BLaER1 (cell line): ENCODE data around the gene ADAM23.

Experiments used
- H3K27ac ChIP-seq: shearing (Covaris generic); formaldehyde crosslinking; 2 replicates; pipeline ENCODE4 v1.8.1; 2022
- H3K27me3 ChIP-seq: shearing (Covaris generic); formaldehyde crosslinking; 2 replicates; pipeline ENCODE4 v1.8.1; 2022
- H3K36me3 ChIP-seq: shearing (Covaris generic); formaldehyde crosslinking; 2 replicates; pipeline ENCODE4 v1.8.1; 2022
- H3K4me1 ChIP-seq: shearing (Covaris generic); formaldehyde crosslinking; 2 replicates; pipeline ENCODE4 v1.8.1; 2022
- H3K4me2 ChIP-seq: shearing (Covaris generic); formaldehyde crosslinking; 2 replicates; pipeline ENCODE4 v1.8.1; 2022
- H3K4me3 ChIP-seq: shearing (Covaris generic); formaldehyde crosslinking; 2 replicates; pipeline ENCODE4 v1.8.1; 2022
- H3K9ac ChIP-seq: shearing (Covaris generic); formaldehyde crosslinking; 2 replicates; pipeline ENCODE4 v1.8.1; 2022
- H3K9me3 ChIP-seq: shearing (Covaris generic); formaldehyde crosslinking; 2 replicates; pipeline ENCODE4 v1.8.1; 2022
- H4K20me1 ChIP-seq: shearing (Covaris generic); formaldehyde crosslinking; 2 replicates; pipeline ENCODE4 v1.8.1; 2022
- Cebpa-rat ChIP-seq: shearing (Covaris generic); IDR thresholded peaks from 2 replicates; pipeline ENCODE4 v1.8.1; 2022

ADAM23 gene

DNA sequence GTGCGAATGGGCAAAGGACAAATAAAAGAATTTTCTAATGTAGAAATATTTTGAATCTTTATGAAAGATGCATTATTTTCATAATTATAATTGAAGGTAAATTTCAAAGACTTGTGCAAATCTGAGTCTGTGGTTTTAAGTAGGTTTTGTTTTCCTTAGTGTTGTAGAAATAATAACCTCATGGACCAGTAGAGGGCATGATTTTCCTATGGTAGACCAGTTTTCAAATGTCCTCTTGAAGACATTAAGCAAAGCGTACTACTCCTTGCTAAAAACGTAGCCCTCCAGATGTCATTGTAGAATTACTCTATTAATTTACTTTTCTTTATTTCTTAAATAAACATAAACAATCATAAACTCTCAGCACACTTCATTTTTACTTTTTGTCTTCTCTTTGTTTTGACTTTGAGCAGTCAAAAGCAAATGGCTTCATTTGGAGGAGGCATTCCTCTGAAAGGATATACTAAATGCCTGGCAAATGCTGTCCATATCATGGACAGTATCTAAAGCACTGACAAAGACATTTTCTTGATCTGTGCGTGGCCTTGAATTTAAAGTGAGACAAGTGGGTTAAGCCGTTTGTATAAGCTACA is 113.1 kb downstream of the ADAM23 start:
- Histone ChIP-seq H3K36me3 (no peaks in the 10 kb centered on the region), H3K27me3 (no peaks in the 10 kb centered on the region), H4K20me1 (no peaks in the 10 kb centered on the region), H3K4me2 (no peak overlapping the region), H3K27ac (no peak overlapping the region), H3K4me1 (peaks cover 10% of the 10 kb centered on the region; the same call in 1 of the 2 replicates), H3K9ac (no peak overlapping the region), H3K4me3 (no peak overlapping the region), H3K9me3 (no peaks in the 10 kb centered on the region)
- TF ChIP-seq Cebpa-rat: no peak

- TF ChIP-seq Cebpa-rat: no peak
- H3K4me1 ChIP-seq: peaks cover 10% of the 10 kb centered on the region; the same call in 1 of the 2 replicates
- H3K4me2 ChIP-seq: no peak overlapping the region
- H4K20me1 ChIP-seq: no peaks in the 10 kb centered on the region
- H3K36me3 ChIP-seq: no peaks in the 10 kb centered on the region
- no peak overlapping the region for H3K4me3 ChIP-seq
- H3K9ac ChIP-seq: no peak overlapping the region
- no peak overlapping the region for H3K27ac ChIP-seq
- no peaks in the 10 kb centered on the region for H3K9me3 ChIP-seq
- no peaks in the 10 kb centered on the region for H3K27me3 ChIP-seq
Observed at GRCh38 chr2:206557321-206557720, 114.0 kb downstream of the ADAM23 start.

GRCh38 chr2:206558492-206558891 is 115.2 kb downstream of the ADAM23 start:
- no peak overlapping the region for H3K9ac ChIP-seq
- peak overlapping the region; percentile 25 for H3K4me2 ChIP-seq
- peaks cover 10% of the 10 kb centered on the region; the same call in 1 of the 2 replicates for H3K4me1 ChIP-seq
- H3K9me3 ChIP-seq: no peaks in the 10 kb centered on the region
- H3K27me3 ChIP-seq: no peaks in the 10 kb centered on the region
- no peak for TF ChIP-seq Cebpa-rat
- no peak overlapping the region for H3K27ac ChIP-seq
- H3K36me3 ChIP-seq: no peaks in the 10 kb centered on the region
- H3K4me3 ChIP-seq: no peak overlapping the region
- H4K20me1 ChIP-seq: no peaks in the 10 kb centered on the region

DNA sequence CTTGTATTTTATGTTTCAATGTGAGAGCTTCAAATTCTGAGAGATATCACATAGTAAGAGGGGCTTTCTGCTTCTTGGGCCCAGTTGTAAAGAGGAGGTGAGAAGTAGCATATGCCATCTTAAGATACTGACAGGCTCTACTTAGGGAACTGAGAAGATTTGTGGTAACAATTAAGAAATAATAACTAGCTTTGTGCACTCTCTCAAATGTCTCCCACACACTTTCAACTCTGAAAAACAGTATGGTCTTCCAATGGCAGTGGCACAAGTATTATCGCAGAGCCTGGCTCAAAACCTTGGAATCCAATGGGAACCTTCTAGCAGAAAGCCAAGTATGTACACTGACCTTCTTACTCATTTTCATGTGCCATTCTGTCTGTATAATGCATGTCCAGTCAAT is 118.6 kb downstream of the ADAM23 start:
- no peaks in the 10 kb centered on the region for H3K9me3 ChIP-seq
- no peaks in the 10 kb centered on the region for H3K36me3 ChIP-seq
- no peak overlapping the region for H3K9ac ChIP-seq
- H3K4me1 ChIP-seq: peaks cover 10% of the 10 kb centered on the region; the same call in 1 of the 2 replicates
- H3K4me3 ChIP-seq: no peak overlapping the region
- no peak overlapping the region for H3K4me2 ChIP-seq
- no peaks in the 10 kb centered on the region for H4K20me1 ChIP-seq
- TF ChIP-seq Cebpa-rat: no peak
- no peak overlapping the region for H3K27ac ChIP-seq
- no peaks in the 10 kb centered on the region for H3K27me3 ChIP-seq

GRCh38 chr2:206562375-206562774 is 119.0 kb downstream of the ADAM23 start:
- Histone ChIP-seq H3K9me3 (no peaks in the 10 kb centered on the region), H3K4me3 (no peak overlapping the region), H3K27ac (no peak overlapping the region)

GRCh38 chr2:206563374-206563773 is 120.0 kb downstream of the ADAM23 start:
- no peaks in the 10 kb centered on the region for H3K27me3 ChIP-seq
- H3K27ac ChIP-seq: no peak overlapping the region
- peaks cover 7% of the 10 kb centered on the region; the same call in 1 of the 2 replicates for H3K4me1 ChIP-seq
- H3K36me3 ChIP-seq: no peaks in the 10 kb centered on the region
- no peak overlapping the region for H3K9ac ChIP-seq
- H3K4me2 ChIP-seq: no peak overlapping the region
- H3K4me3 ChIP-seq: no peak overlapping the region
- H4K20me1 ChIP-seq: no peaks in the 10 kb centered on the region
- no peaks in the 10 kb centered on the region for H3K9me3 ChIP-seq
- TF ChIP-seq Cebpa-rat: no peak

More at GRCh38 chr2:206562375-206562774, 119.0 kb downstream of the ADAM23 start:
- Histone ChIP-seq H3K4me2 (no peak overlapping the region), H4K20me1 (no peaks in the 10 kb centered on the region), H3K27me3 (no peaks in the 10 kb centered on the region), H3K4me1 (peaks cover 10% of the 10 kb centered on the region; the same call in 1 of the 2 replicates), H3K36me3 (no peaks in the 10 kb centered on the region), H3K9ac (no peak overlapping the region)
- no peak for TF ChIP-seq Cebpa-rat

DNA sequence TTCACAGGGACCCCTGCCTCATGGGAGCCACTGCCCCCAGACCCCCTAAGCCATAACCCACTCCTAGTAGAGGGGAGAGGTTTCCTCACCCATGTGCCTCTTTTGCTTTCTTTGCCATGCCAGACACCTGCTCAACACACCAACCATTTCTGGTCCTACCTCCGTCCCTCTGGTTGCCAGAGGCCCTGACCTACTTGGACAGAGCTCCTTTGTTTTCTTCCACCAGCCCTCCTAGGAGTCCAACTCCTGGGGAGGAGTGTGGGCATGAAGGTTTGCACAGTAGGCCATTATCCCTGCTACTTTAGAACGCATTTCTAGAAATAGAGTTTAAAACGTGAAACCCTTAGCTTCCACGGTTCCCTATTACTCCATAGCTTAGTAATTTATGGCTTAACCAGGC is 122.3 kb downstream of the ADAM23 start:
- Histone ChIP-seq H4K20me1 (no peaks in the 10 kb centered on the region), H3K36me3 (no peaks in the 10 kb centered on the region), H3K9ac (no peak overlapping the region), H3K4me1 (no peaks in the 10 kb centered on the region), H3K27me3 (no peaks in the 10 kb centered on the region), H3K9me3 (no peaks in the 10 kb centered on the region), H3K27ac (no peak overlapping the region), H3K4me3 (no peak overlapping the region), H3K4me2 (no peak overlapping the region)
- no peak for TF ChIP-seq Cebpa-rat

GRCh38 chr2:206569470-206569869 is 126.1 kb downstream of the ADAM23 start:
- Histone ChIP-seq H3K4me2 (no peak overlapping the region), H3K36me3 (no peaks in the 10 kb centered on the region), H3K27me3 (no peaks in the 10 kb centered on the region), H4K20me1 (no peaks in the 10 kb centered on the region), H3K4me3 (no peak overlapping the region), H3K9me3 (no peaks in the 10 kb centered on the region), H3K9ac (no peak overlapping the region), H3K27ac (no peak overlapping the region), H3K4me1 (no peaks in the 10 kb centered on the region)
- TF ChIP-seq Cebpa-rat: no peak

DNA sequence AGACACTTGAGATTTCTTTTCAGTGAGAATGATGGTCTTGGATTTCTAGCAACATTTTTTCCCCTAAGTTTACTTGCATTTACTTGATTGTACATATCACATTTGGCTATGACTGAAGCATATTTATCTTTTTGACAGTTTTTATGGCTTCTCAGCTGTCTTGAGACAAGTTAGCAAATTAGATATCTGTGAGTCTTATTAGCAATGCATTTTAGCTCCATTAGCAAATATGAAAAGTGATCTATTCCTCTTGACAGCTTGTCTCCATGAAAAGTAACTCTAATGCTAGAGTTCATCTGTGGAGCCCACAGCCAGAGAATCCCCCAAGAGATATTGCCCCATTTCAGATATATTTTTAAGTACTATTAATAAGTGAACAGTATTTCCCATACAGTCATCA is 126.9 kb downstream of the ADAM23 start:
- no peak overlapping the region for H3K4me3 ChIP-seq
- TF ChIP-seq Cebpa-rat: no peak
- H3K36me3 ChIP-seq: no peaks in the 10 kb centered on the region
- no peak overlapping the region for H3K27ac ChIP-seq
- H3K9me3 ChIP-seq: no peaks in the 10 kb centered on the region
- no peaks in the 10 kb centered on the region for H3K27me3 ChIP-seq
- H3K9ac ChIP-seq: no peak overlapping the region
- H3K4me2 ChIP-seq: no peak overlapping the region
- no peaks in the 10 kb centered on the region for H3K4me1 ChIP-seq
- H4K20me1 ChIP-seq: no peaks in the 10 kb centered on the region

GRCh38 chr2:206572725-206573124 is 129.4 kb downstream of the ADAM23 start:
- H3K27ac ChIP-seq: no peak overlapping the region
- H4K20me1 ChIP-seq: no peaks in the 10 kb centered on the region
- no peaks in the 10 kb centered on the region for H3K9me3 ChIP-seq
- H3K27me3 ChIP-seq: no peaks in the 10 kb centered on the region
- H3K9ac ChIP-seq: no peak overlapping the region
- no peaks in the 10 kb centered on the region for H3K4me1 ChIP-seq
- H3K4me2 ChIP-seq: no peak overlapping the region
- no peaks in the 10 kb centered on the region for H3K36me3 ChIP-seq
- TF ChIP-seq Cebpa-rat: no peak
- H3K4me3 ChIP-seq: no peak overlapping the region

GRCh38 chr2:206573793-206574192 is 130.5 kb downstream of the ADAM23 start:
- Histone ChIP-seq H3K9ac (no peak overlapping the region), H4K20me1 (no peaks in the 10 kb centered on the region), H3K4me2 (no peak overlapping the region), H3K27ac (no peak overlapping the region), H3K36me3 (no peaks in the 10 kb centered on the region), H3K9me3 (no peaks in the 10 kb centered on the region), H3K4me3 (no peak overlapping the region), H3K27me3 (no peaks in the 10 kb centered on the region), H3K4me1 (no peaks in the 10 kb centered on the region)
- no peak for TF ChIP-seq Cebpa-rat
